Astrocyte of the cerebellum (primary cell): ENCODE data around the gene PRAMEF12.
"Not testable (repeated sequence)": the region's sequence is repeated elsewhere in the genome, so short reads cannot be mapped to it uniquely, and the experiment has no call there.

Source experiments
- DNase-seq: peaks from one replicate; pipeline ENCODE4 v3.0.0-alpha.2; 2011; ENCODE audit warnings: low read depth
- H3K4me3 ChIP-seq: 2 replicates; pipeline ENCODE4 v1.5.1; 2011; ENCODE audit warnings: mild to moderate bottlenecking, low read depth, low read length, moderate library complexity
- CTCF ChIP-seq: IDR thresholded peaks from 2 replicates; pipeline ENCODE4 v1.5.1; 2012; ENCODE audit warnings: low read length, low read depth, moderate library complexity, mild to moderate bottlenecking; ENCODE audit errors: missing control alignments
- in situ Hi-C: cut with HindIII; loops from 2 replicates; pipeline ENCODE4 v1.10.0; 2017; ENCODE audit warnings: low sequenced_read_pairs

The PRAMEF12 gene

GRCh38 chr1:12798911-12799310 lies 25.4 kb downstream of the PRAMEF12 start:
- DNase-seq, result no peak
- in situ Hi-C loops, result no loop called here
- no peak overlapping the region for H3K4me3 ChIP-seq
- TF ChIP-seq CTCF, result no peak

- H3K4me3 ChIP-seq, result no peak overlapping the region
- DNase-seq, result no peak
- in situ Hi-C loops, result no loop called here
- TF ChIP-seq CTCF, result no peak
Measured at GRCh38 chr1:12799730-12800129, 26.2 kb downstream of the PRAMEF12 start.

DNA sequence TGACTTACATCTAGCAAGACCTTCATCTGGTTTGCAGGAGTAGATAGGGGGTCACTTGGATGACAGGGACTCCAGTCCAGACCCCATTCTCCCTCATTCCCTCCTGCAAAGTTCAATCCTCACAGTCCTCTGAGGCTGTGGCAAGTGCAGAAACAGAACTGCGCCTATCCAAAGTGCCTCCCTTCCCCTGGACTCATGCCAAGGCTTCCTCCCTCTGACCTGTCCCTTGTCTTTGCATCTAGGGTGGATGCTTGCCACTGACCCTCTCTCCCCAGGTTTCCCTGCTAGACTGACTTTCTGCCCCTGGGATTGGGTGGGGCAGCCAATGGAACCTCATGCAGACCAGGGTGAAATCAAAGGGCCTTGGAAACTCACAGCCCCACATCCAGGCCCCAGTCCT lies 36.4 kb downstream of the PRAMEF12 start:
- no peak for DNase-seq
- no peak overlapping the region for H3K4me3 ChIP-seq
- in situ Hi-C loops, result no loop called here
- TF ChIP-seq CTCF, result no peak

DNA sequence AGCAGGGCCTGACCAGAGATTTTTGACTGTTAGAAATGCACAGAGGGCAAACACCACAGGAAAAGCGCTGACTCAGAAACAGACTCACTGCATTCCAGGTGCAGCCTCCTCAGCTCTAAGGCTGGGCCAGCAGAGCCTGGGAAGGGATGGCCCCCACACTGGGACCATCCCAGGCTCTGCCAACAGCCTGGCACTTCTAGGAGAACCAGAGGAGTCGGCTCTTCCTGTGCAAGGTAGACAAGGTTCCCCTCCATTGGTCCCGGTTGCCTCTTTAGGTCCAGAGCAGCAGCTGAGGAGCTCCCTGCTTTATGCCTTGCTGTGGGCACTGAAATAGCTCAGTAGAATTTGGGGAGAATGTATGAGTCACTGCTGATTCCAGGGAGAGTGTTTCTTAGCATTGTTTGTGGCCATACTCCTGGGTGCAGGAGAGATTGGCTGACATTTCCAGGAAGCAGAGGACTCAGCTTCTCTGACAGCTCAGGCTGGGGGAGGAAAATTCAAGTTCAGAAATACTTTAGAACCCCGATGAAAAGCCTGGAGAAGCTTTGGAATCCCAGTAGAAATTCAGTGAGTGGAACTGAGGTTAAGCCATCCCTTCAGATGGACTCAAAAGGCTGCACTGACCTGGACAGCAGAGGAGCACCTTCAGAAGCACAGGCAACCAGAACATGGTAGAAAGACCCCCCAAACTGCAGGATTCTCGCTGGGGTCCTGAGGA lies 37.3 kb downstream of the PRAMEF12 start:
- DNase-seq, result no peak
- in situ Hi-C loops, result no loop called here
- TF ChIP-seq CTCF, result no peak
- H3K4me3 ChIP-seq, result no peak overlapping the region

GRCh38 chr1:12811409-12811784 lies 37.9 kb downstream of the PRAMEF12 start:
- in situ Hi-C loops, result no loop called here
- no peak for TF ChIP-seq CTCF
- no peak overlapping the region for H3K4me3 ChIP-seq
- no peak for DNase-seq

DNA sequence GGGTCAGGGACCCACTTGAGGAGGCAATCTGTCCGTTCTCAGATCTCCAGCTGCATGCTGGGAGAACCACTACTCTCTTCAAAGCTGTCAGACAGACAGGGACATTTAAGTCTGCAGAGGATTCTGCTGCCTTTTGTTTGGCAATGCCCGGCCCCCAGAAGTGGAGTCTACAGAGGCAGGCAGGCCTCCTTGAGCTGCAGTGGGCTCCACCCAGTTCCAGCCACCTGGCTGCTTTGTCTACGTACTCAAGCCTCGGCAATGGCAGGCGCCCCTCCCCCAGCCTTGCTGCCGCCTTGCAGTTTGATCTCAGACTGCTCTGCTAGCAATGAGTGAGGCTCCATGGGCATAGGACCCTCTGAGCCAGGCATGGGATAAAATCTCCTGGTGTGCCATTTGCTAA lies 45.5 kb downstream of the PRAMEF12 start:
- in situ Hi-C loops, H3K4me3 ChIP-seq, DNase-seq: not testable (repeated sequence)
